ENCODE measurements around the gene NATD1.

Gene NATD1

GRCh38 chr17:21298056-21298982 is 45.1 kb upstream of the NATD1 start:
- H3K4me3 ChIP-seq (ENCODE audit: low read length) = no peak overlapping the region
- no peak for DNase-seq (ENCODE audit: low read depth)
- TF ChIP-seq CTCF (IDR thresholded peaks at IDR 0.05; ENCODE audit: insufficient read depth, low read depth, low read length, missing control alignments) = no peak

GRCh38 chr17:21297597-21297996 is 44.4 kb upstream of the NATD1 start:
- no peak for TF ChIP-seq CTCF (IDR thresholded peaks at IDR 0.05; ENCODE audit: insufficient read depth, low read depth, low read length, missing control alignments)
- no peak overlapping the region for H3K4me3 ChIP-seq (ENCODE audit: low read length)
- DNase-seq (ENCODE audit: low read depth) = no peak

GRCh38 chr17:21297026-21297520 is 43.9 kb upstream of the NATD1 start:
- no peak for DNase-seq (ENCODE audit: low read depth)
- no peak overlapping the region for H3K4me3 ChIP-seq (ENCODE audit: low read length)
- TF ChIP-seq CTCF (IDR thresholded peaks at IDR 0.05; ENCODE audit: insufficient read depth, low read depth, low read length, missing control alignments) = no peak

- H3K4me3 ChIP-seq (ENCODE audit: low read length) = no peak overlapping the region
- no peak for DNase-seq (ENCODE audit: low read depth)
- TF ChIP-seq CTCF (IDR thresholded peaks at IDR 0.05; ENCODE audit: insufficient read depth, low read depth, low read length, missing control alignments) = no peak
Measured at GRCh38 chr17:21296097-21297025, 43.2 kb upstream of the NATD1 start.

- TF ChIP-seq CTCF (IDR thresholded peaks at IDR 0.05; ENCODE audit: insufficient read depth, low read depth, low read length, missing control alignments) = no peak
- peak; percentile 39 for DNase-seq (ENCODE audit: low read depth)
Measured at GRCh38 chr17:21295036-21295952, 42.1 kb upstream of the NATD1 start.

More at GRCh38 chr17:21295036-21295952, 42.1 kb upstream of the NATD1 start:
- no peak overlapping the region for H3K4me3 ChIP-seq (ENCODE audit: low read length)

Measured in epithelial cell of esophagus (primary cell).